H1 (cell line): Measurements from ENCODE around the gene MEGF11. TPM values are rescaled to one million over a fixed set of nuclear protein-coding genes. Genes with fewer than 3 reads are reported as not detected.

ENCODE experiments used
- CHD1 ChIP-seq: IDR thresholded peaks from 2 replicates; pipeline ENCODE4 v1.6.1; 2012; ENCODE audit warnings: low read depth, low read length, improper control_type of control experiment
- NRF1 ChIP-seq: IDR thresholded peaks from 2 replicates; pipeline ENCODE4 v1.6.1; 2011; ENCODE audit warnings: mild to moderate bottlenecking, low read depth, low read length, improper control_type of control experiment
- polyA plus RNA-seq, 7 experiments: library from polyadenylated mRNA; depleted of rRNA in 3 of 7; stranded (reverse) in 5 of 7; unstranded in 2 of 7; fragments of >200 nt in 5 of 7; fragments of 200-250 nt in 2 of 7; gene quantifications; 1 replicate in 5 of 7; 2 replicates in 1 of 7; 4 replicates in 1 of 7; pipeline versions ENCODE4 v1.2.1 to v1.2.3, GENCODE V29; 2011 to 2013; ENCODE audit warnings: missing spikeins in 2 of 7, mixed read lengths in 2 of 7
- total RNA-seq: library from RNA; stranded (reverse); fragmentation: NEBNext Ultra II Directional; extraction: Animal tissue kit (Norgen Biotek cat#: 25700); gene quantifications from 2 replicates; pipeline ENCODE4 v1.2.1, GENCODE V29; 2021
- TF ChIP-seq, protein P1 (sequence below): IDR thresholded peaks from 2 replicates; pipeline ENCODE4 v1.6.1; 2012; ENCODE audit warnings: inconsistent platforms

Gene MEGF11
- total and polyA plus RNA-seq, 2 of the 8 experiments (the other 6 are each of a cell fraction or from before 2014, with no cell fraction given): 4.4 to 4.8 TPM

DNA sequence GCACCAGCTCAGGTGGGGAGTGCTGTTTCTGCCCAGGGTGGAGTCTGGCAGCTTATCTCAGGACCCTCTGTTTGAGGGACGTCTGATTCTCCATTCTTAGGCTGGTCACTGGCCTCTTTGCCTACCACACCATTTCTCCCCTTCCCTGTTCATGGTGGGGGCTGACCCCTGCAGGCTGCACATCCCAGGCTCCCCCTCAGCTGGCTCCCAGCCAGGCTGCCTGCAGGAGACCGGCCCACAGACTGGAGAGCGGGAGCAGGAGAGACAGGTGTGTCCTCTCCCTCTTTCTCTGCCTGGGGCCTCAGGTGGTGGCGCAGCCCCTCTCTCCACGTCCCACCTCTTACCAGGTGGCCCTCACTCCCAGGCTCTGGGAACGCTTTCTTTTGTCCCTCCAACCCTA lies 323.4 kb downstream of the MEGF11 start (continued):
- TF ChIP-seq NRF1 (no peak), CHD1 (no peak)
- TF ChIP-seq, protein P1, sequence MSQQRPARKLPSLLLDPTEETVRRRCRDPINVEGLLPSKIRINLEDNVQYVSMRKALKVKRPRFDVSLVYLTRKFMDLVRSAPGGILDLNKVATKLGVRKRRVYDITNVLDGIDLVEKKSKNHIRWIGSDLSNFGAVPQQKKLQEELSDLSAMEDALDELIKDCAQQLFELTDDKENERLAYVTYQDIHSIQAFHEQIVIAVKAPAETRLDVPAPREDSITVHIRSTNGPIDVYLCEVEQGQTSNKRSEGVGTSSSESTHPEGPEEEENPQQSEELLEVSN: no peak
